Inflammatory macrophage (primary cell): ENCODE results near the gene CASP4.
"Not testable (repeated sequence)": the region's sequence is repeated elsewhere in the genome, so short reads cannot be mapped to it uniquely, and the experiment has no call there.

ENCODE experiments used
- DNase-seq, 2 donors: peaks; one replicate each; pipeline ENCODE4 v3.0.0-alpha.2; 2020 to 2022
- total RNA-seq, 18 experiments: gene quantifications; one replicate each; lab custom pipeline; 2026; ENCODE audit warnings: mixed read lengths in 6 of 18, inconsistent platforms in 2 of 18; lab: John Stamatoyannopoulos, UW

The CASP4 gene
- 60.2 to 276 (median 95.7) reads per million in 18 experiments for total RNA-seq

- DNase-seq: peak; percentile 82 to 84
Measured at GRCh38 chr11:104968355-104968855, at the start of gene CASP4. CASP4 (minus strand) TSS chr11:104968574; CDS start chr11:104968525, 49 bp downstream.

- DNase-seq: no peak
Measured at GRCh38 chr11:105007463-105007862, 39.1 kb upstream of the CASP4 start.

DNA sequence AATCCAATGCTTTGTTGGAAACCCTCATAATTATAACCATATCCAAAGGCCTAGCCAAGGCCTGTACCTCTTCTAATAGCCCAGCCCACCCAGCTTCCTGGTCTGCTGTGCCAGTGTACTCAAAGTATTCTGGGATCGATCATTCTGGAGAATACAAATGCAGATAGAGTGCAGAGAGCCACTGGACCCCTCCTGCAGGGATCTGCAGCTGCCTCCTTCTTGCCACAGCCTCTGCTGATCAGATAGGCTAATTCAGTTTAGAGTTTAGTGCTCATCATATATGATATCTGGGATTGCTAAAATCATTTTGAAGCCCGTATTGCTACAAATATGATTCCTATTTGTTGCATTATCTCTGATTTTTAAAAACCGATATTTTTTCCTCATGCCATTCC, 37.1 kb upstream of the CASP4 start:
- no peak for DNase-seq

GRCh38 chr11:105004021-105004420, 35.6 kb upstream of the CASP4 start:
- DNase-seq: no peak

DNA sequence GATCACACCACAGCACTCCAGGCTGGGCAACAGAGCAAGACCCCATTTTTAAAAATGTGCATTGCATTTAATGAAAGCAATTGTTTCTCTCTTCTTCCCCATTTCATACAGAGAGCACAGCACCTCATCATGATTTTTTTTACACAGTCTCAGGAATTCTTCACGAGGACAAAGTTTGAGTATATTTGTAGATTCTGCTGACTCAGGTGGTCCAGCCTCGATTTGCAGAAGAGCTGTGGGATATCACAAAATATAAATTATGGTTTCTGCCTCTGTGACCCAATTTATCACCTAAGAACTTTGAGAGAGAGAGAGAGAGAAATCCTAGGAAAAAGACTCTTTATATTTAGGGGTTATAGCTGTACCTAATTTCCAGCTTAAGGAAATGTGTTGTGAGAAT, 34.8 kb upstream of the CASP4 start:
- no peak for DNase-seq

GRCh38 chr11:105000797-105001196, 32.4 kb upstream of the CASP4 start:
- DNase-seq: peak; percentile 16 to 30

- no peak for DNase-seq
Measured at GRCh38 chr11:105000167-105000566, 31.8 kb upstream of the CASP4 start.

DNA sequence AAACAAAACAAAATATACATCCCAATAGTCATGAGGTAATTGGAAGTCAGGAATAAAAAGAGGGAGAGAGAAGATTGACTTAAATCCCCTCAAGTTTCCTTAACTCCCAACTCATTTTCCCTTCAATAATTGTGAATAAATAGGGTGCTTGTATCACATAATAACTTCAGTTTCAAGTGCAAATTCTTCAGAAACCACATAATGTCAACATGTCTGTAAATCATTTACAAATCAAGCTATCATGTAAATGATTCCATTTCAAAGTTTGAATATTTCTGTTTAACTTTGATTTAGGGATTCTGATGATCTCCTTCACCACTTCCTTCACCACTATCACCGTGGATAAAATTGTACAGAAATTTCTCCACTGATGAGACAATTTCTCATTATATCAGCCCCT, 31.3 kb upstream of the CASP4 start:
- no peak for DNase-seq

DNA sequence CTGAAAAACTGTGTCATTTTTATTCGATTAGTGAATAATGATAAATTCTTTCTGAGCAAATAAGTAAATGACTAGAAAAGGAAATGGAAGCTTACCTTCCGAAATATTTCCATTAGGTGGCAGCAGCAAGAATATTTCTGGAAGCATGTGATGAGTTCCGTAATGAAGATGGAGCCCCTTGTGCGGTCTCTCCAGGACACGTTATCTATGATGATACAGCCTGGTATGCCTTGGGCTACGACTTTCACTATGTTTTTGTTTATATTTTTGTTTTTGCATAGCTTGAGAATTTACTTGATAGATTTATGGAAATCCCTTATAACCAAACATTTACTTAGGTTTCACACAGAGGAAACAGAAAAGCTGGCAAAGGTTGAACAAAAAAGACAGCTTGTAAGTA, 28.9 kb upstream of the CASP4 start:
- DNase-seq: no peak

DNA sequence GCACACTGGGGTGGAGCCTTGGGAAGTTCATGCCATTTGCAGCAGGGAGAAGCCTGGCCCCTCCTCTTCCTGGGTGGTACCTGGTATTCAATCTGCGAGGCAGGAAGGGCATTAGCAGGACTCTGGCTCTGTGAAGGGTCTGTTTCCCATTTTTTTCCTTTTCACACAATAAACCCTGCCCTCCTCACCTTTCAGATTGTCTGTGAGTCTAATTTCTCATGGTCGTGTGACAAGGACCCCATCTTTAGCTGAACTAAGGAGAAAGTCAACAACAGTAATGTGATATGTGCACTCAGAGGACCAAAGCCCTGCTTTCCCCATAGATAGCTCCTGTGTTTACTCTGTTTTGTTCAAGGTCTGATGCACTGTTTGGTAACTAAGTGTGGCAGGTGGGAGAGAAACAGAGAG, 26.6 kb upstream of the CASP4 start:
- no peak for DNase-seq

- DNase-seq: no peak
Measured at GRCh38 chr11:104992781-104993180, 24.4 kb upstream of the CASP4 start.

DNA sequence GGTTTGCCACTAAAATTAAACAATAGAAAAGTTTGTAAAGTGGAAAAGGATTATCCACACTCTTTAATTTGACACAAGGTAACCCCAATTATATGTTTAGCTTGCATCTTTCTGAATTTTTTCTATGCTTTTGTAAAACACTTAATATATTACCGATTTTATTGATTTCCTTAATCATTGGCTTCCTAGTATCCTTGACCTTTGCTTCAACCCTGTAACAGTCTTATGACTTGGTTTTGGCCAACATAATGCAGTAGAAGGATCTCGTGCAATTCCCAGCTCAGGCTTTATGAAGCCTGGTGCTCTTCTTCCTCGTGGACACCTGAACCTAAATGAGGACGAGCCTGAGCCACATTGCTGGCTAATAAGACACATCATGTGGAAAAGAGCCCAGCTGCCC, 23.6 kb upstream of the CASP4 start:
- no peak for DNase-seq

DNA sequence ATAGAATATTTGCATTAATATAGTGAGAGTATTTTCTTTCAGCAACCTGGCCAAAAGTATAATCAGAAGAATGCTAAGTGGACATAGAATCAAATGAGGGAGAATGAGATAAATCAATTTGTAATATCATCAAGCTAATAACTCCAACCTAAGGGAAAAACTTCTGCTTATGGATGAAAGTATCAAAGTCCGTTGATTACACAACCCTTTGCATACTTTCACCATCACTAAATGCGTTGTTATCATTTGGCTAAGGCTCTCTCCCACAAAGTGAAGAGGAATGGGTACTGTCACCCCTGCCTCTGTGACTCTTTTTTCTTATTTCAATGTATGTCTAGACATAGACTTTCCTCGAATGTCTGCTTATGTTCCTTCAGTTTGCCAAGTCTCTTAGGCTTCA, 16.4 kb upstream of the CASP4 start:
- no peak for DNase-seq

DNA sequence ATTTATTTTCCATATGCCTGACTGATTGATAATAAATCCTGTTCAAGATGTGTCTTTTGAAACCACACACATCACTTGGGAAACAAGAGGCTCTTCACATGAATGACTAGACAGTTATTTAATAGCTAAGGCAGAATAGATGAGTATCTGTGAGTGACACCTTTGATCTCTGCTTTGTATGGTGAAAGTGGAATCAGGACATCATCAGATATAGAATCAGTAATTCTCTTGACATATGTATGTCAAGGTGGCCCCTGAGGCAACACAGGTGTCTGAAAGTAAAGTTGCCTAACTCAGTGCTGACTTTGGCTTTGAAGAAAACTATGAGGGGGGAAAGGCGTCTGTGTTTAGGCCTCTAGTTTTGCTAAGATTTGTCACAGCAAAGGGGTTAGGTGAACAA, 11.5 kb upstream of the CASP4 start:
- DNase-seq: no peak

DNA sequence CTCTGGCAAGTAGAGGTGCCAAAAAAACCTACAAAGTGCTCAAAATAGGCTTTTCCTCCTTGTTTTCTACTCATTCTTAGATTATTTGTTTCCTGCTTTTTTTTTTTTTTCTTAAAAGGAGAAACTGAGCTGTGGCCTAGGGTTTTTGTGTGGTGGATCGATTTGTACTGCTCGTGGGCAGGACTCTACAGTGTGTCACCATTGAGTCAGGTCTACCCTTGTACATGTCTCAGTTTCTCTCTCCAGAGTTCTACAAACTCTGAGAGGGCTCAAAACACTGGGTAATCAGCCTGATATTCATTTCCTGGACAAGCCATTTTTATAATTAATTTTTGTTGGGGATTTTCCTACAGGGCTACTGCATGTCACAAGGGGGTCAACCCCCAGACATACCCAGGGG, 5.2 kb upstream of the CASP4 start:
- no peak for DNase-seq

DNA sequence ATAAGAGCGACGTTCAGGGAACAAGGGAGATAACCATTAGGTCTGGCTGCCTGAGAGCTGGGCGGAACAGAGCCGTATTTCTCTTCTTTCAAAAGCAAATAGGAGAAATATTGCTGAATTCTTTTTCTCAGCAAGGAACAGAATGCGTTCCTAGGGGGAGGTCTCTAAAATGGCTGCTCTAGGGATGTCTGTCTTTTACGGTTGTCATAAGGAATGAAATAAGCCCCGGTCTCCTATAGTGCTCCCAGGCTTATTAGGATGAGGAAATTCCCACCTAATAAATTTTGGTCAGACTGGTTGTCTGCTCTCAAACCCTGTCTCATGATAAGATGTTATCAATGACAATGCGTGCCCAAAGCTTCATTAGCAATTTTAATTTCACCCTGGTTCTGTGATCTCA, 4.5 kb upstream of the CASP4 start:
- DNase-seq: not testable (repeated sequence)

- no peak for DNase-seq
Measured at GRCh38 chr11:104970756-104971155, 2.4 kb upstream of the CASP4 start.

DNA sequence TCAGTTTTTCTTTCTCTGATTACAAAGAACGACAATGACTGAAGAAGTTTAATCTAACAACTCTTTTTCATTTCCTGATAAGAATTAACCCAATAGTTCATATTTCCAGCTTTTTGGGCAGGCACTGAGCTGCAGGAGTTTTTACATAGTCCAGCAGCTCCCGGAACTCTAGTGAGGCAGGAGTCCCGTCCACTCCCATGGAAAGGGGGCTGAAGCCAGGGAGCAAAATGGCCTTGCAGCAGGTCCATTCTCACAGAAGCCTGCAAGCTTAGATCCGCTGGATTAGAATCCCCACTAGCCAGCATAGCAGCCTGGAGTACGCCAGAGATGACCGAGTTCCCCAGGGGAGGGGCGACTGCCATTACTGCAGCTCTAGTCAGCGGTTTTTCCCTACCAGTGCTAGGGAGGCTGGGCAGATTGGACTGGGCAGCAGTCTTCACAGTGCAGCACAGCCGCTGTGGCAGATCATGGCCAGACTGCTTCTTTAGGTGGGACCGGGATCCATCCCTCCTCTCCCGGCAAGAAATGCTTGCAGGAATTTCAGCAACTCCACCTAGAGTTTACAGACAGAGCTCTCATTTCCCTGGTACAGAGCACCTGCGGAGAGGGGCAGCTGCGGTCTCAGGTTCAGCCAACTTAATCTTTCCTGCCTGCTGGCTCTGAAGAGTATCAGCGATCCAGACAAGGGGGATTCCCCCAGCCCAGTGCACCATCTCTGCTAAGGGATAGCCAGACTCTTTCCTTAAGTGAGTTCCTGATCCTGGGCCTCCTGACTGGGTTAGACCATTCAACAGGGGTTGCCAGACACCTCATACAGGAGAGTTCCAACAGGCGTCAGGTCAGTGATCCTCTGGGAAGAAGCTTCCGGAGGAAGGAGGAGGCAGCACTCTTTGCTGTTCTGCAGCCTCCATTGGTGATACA, 742 bp upstream of the CASP4 start:
- no peak for DNase-seq

DNA sequence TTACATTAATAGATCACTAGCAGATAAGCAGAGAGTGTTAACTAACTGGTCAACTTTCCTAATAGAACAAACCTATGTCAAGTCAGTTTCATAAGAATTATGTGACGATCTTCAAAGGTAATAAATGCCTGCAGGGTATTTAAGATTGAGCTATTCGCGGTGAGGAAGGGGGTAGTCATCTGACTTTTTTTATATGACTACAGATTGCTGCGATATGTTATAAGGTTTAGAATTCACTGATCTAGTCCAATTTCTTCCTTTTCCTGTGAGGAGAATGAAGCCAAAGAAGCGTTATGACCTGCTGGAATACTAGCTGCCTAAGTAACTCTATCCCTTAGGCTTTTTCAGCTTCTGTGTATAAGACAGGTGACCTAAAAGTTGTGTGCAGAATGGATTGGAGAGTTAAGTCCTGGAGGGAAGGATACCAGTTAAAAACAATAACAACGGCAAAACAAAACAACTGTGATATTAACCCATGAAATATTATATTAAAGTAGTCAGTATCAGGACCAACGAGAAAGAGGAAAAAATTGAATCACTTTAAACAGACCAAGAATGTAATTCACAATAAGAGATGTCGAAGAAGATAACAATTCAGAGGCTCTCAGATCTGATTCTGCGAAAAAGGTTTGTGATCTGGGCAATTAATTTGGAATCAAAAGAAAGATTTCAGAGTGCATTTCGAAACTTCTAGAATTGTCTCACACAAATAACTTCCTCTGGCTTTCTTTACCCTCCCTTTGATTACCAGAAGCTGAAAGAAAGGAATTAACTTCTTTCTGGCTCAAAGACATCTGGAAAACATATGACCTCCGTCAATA, 630 bp downstream of the CASP4 start:
- DNase-seq: no peak

- no peak for DNase-seq
Measured at GRCh38 chr11:104965735-104966134, 2.6 kb downstream of the CASP4 start.

- no peak for DNase-seq
Measured at GRCh38 chr11:104964247-104964646, 4.1 kb downstream of the CASP4 start.

DNA sequence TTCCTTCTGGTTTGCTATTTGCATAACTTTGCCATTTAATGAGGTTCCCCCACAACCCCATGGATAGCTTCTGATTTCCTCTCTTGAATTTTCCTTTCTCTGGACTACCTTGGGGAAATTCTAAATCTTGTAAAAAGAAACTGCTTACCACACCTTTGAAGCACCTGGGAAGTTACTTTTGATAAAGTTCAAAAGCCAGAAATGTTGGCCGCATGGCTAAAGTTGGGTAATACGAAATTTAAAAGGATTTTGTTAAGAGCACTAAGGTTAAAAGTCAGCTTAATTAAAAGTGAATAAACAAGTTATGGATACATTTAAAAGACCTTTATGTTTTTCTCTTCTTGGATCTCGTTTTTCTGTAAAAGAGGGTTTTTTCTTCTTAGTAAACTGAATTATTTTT, 5.5 kb downstream of the CASP4 start:
- DNase-seq: no peak

- DNase-seq: no peak
Measured at GRCh38 chr11:104957280-104957679, 11.1 kb downstream of the CASP4 start.

- DNase-seq: no peak
Measured at GRCh38 chr11:104956528-104956927, 11.8 kb downstream of the CASP4 start.
